ENCODE results near the gene SPINT3.

The SPINT3 gene

DNA sequence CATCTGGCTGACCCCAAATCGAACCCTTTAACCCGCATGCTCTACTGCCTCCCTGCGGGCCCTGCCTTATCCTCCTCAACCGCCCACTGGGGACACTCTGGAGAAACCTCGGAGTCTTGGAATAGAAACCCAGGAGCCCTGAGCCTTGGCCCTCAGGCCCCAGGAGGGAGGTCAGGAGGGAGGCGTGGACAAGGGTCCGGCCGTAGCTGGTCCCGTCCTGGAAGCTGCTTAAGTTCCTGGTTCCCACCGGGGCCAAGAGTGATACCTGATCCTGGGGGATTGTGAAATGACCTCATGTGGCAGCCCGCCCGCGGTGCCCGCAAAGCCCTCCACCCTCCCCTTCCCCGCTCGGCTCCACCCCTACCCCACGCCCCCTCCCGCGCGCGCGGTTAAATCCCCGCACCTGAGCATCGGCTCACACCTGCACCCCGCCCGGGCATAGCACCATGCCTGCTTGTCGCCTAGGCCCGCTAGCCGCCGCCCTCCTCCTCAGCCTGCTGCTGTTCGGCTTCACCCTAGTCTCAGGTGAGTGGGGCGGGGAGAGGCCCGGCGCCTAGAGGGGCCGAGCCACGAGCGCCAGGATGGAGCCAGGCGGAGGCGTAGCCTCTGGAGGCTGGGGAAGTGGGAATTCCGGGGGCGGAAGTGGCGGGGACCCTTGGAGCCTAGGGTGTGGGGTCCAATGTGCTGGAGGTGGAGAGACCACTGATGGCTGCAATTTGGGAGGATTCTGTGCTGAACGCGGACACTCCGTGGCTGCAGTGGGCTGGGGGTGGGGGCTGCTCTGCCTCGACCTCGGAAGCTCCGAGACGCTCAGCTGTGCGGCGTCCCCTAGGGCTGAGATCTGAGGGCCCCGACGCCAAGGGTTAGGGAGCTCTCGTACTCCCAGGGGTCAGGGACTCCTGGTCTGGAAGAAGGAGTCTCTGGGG is 45.8 kb downstream of the SPINT3 start, which contains the start of gene WFDC2:
Gene WFDC2 (plus strand): TSS at position 418 of the 926 bp plus-strand sequence. CDS start 29 bp downstream, at position 447.
- H3K9me3 ChIP-seq (ENCODE audit: control insufficient read depth, insufficient read depth, low read depth, low read length), result no peaks in the 10 kb centered on the region
- peaks cover 4% of the 10 kb centered on the region; the same call in 1 of the 2 replicates for H3K4me1 ChIP-seq (ENCODE audit: control insufficient read depth, insufficient read depth, low read length)
- peak within 1 kb of the TSS; percentile 38 for H3K4me3 ChIP-seq (ENCODE audit: low read depth, low read length)
- no peak within 1 kb of the TSS for H3K27ac ChIP-seq (ENCODE audit: extremely low read depth, low read depth, low read length)
- H3K36me3 ChIP-seq (ENCODE audit: control insufficient read depth in 2 of 2, insufficient read depth in 1 of 2, low read length in 2 of 2), result no peaks in the 10 kb centered on the region
- ChIA-PET POLR2A (interaction anchor here (0.5 to 0.6 kb wide), 2 partner anchors 127 to 453 kb away, joined by 3 read pairs; no protein-coding TSS in a partner anchor), CTCF (interaction anchor here (0.6 to 0.8 kb wide), 4 partner anchors 167 to 545 kb away, joined by 3 to 4 read pairs (median 4); no protein-coding TSS in a partner anchor)
- TF ChIP-seq ZNF248 (tag by site-specific recombination; IDR thresholded peaks at IDR 0.05), result no peak
- TF ChIP-seq, protein P1, sequence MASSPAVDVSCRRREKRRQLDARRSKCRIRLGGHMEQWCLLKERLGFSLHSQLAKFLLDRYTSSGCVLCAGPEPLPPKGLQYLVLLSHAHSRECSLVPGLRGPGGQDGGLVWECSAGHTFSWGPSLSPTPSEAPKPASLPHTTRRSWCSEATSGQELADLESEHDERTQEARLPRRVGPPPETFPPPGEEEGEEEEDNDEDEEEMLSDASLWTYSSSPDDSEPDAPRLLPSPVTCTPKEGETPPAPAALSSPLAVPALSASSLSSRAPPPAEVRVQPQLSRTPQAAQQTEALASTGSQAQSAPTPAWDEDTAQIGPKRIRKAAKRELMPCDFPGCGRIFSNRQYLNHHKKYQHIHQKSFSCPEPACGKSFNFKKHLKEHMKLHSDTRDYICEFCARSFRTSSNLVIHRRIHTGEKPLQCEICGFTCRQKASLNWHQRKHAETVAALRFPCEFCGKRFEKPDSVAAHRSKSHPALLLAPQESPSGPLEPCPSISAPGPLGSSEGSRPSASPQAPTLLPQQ (tag by site-specific recombination; IDR thresholded peaks at IDR 0.05), result 0 out of 2 replicates have a peak, but pooled peaks have one; percentile 21
- TF ChIP-seq WT1 (tag by site-specific recombination; IDR thresholded peaks at IDR 0.05), result no peak
- peak; percentile 57 for TF ChIP-seq KLF9 (tag by site-specific recombination; IDR thresholded peaks at IDR 0.05; ENCODE audit: low read depth)
- TF ChIP-seq, protein P2, sequence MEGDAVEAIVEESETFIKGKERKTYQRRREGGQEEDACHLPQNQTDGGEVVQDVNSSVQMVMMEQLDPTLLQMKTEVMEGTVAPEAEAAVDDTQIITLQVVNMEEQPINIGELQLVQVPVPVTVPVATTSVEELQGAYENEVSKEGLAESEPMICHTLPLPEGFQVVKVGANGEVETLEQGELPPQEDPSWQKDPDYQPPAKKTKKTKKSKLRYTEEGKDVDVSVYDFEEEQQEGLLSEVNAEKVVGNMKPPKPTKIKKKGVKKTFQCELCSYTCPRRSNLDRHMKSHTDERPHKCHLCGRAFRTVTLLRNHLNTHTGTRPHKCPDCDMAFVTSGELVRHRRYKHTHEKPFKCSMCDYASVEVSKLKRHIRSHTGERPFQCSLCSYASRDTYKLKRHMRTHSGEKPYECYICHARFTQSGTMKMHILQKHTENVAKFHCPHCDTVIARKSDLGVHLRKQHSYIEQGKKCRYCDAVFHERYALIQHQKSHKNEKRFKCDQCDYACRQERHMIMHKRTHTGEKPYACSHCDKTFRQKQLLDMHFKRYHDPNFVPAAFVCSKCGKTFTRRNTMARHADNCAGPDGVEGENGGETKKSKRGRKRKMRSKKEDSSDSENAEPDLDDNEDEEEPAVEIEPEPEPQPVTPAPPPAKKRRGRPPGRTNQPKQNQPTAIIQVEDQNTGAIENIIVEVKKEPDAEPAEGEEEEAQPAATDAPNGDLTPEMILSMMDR (tag by site-specific recombination; IDR thresholded peaks at IDR 0.05), result peak; percentile 6; the same call in 1 of the 2 replicates
- no peak for TF ChIP-seq ZNF777 (tag by site-specific recombination; IDR thresholded peaks at IDR 0.05; ENCODE audit: borderline replicate concordance)
- no peak for TF ChIP-seq ZNF76 (tag by site-specific recombination; IDR thresholded peaks at IDR 0.05; ENCODE audit: borderline replicate concordance, low read depth)
- no peak for TF ChIP-seq ZNF112 (tag by site-specific recombination; IDR thresholded peaks at IDR 0.05)
- peak; percentile 55 for TF ChIP-seq ZBTB8A (tag by site-specific recombination; IDR thresholded peaks at IDR 0.05)
- TF ChIP-seq, protein P3, sequence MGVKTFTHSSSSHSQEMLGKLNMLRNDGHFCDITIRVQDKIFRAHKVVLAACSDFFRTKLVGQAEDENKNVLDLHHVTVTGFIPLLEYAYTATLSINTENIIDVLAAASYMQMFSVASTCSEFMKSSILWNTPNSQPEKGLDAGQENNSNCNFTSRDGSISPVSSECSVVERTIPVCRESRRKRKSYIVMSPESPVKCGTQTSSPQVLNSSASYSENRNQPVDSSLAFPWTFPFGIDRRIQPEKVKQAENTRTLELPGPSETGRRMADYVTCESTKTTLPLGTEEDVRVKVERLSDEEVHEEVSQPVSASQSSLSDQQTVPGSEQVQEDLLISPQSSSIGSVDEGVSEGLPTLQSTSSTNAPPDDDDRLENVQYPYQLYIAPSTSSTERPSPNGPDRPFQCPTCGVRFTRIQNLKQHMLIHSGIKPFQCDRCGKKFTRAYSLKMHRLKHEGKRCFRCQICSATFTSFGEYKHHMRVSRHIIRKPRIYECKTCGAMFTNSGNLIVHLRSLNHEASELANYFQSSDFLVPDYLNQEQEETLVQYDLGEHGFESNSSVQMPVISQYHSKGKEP (tag by site-specific recombination; IDR thresholded peaks at IDR 0.05), result no peak
- peak; percentile 43; the same call in 1 of the 2 replicates for TF ChIP-seq ZBTB20 (tag by site-specific recombination; IDR thresholded peaks at IDR 0.05)
- peak; percentile 83 for TF ChIP-seq ZFHX2 (tag by site-specific recombination; conservative IDR thresholded peaks at IDR 0.05)
- peak; percentile 42; the same call in 1 of the 2 replicates for TF ChIP-seq KLF8 (tag by site-specific recombination; IDR thresholded peaks at IDR 0.05)
- TF ChIP-seq ZNF555 (tag by site-specific recombination; conservative IDR thresholded peaks at IDR 0.05), result no peak
- no peak for TF ChIP-seq ZNF157 (tag by site-specific recombination; IDR thresholded peaks at IDR 0.05)
- 0 out of 2 replicates have a peak, but pooled peaks have one; percentile 17 for TF ChIP-seq ZEB2 (tag by site-specific recombination; IDR thresholded peaks at IDR 0.05)
- no peak for TF ChIP-seq ZNF701 (tag by site-specific recombination; IDR thresholded peaks at IDR 0.05)
- 0 out of 2 replicates have a peak, but pooled peaks have one; percentile 11 for TF ChIP-seq GLIS2 (tag by site-specific recombination; IDR thresholded peaks at IDR 0.05)
- TF ChIP-seq YY1 (tag by site-specific recombination; IDR thresholded peaks at IDR 0.05), result no peak
- TF ChIP-seq ZNF560 (tag by site-specific recombination; IDR thresholded peaks at IDR 0.05; ENCODE audit: borderline replicate concordance), result no peak
- TF ChIP-seq ZNF16 (tag by site-specific recombination; IDR thresholded peaks at IDR 0.05; ENCODE audit: low read depth), result no peak
- 0 out of 2 replicates have a peak, but pooled peaks have one; percentile 56 for TF ChIP-seq ZBTB48 (tag by site-specific recombination; IDR thresholded peaks at IDR 0.05)
- 0 out of 2 replicates have a peak, but pooled peaks have one; percentile 17 for TF ChIP-seq KLF16 (tag by site-specific recombination; IDR thresholded peaks at IDR 0.05)
- no peak for TF ChIP-seq ZBTB7A (tag by site-specific recombination; IDR thresholded peaks at IDR 0.05; ENCODE audit: low read depth)
- 0 out of 2 replicates have a peak, but pooled peaks have one; percentile 28 for TF ChIP-seq ZNF629 (tag by site-specific recombination; IDR thresholded peaks at IDR 0.05)
- TF ChIP-seq EGR2 (tag by site-specific recombination; IDR thresholded peaks at IDR 0.05; ENCODE audit: low read depth), result peak; percentile 69
- TF ChIP-seq MZF1 (tag by site-specific recombination; IDR thresholded peaks at IDR 0.05; ENCODE audit: borderline replicate concordance), result peak; percentile 47; the same call in 1 of the 2 replicates
- TF ChIP-seq ZNF404 (tag by site-specific recombination; IDR thresholded peaks at IDR 0.05), result no peak
- peak; percentile 43 for TF ChIP-seq SP2 (tag by site-specific recombination; IDR thresholded peaks at IDR 0.05)
- no peak for TF ChIP-seq ZBTB1 (tag by site-specific recombination; IDR thresholded peaks at IDR 0.05)
- no peak for TF ChIP-seq ZSCAN16 (tag by site-specific recombination; IDR thresholded peaks at IDR 0.05)
